Measurements from ENCODE around the gene PLLP. TPM values are rescaled to one million over a fixed set of nuclear protein-coding genes. Genes with fewer than 3 reads are reported as not detected.

The PLLP gene
- total RNA-seq, 2 donors from 2014 or later = 5.9 to 9.1 TPM

- H3K4me1 Mint-ChIP-seq = no peaks in the 10 kb centered on the region
- H3K27me3 Mint-ChIP-seq (ENCODE audit: insufficient read depth) = no peaks in the 10 kb centered on the region
- Histone ChIP-seq H3K36me3 (ENCODE audit: control insufficient read depth, insufficient read depth, low read length) (peaks cover 90% of the 10 kb centered on the region), H3K27ac (ENCODE audit: low read depth, low read length) (no peak overlapping the region), H3K4me1 (ENCODE audit: control insufficient read depth, insufficient read depth, low read length) (no peaks in the 10 kb centered on the region), H3K9ac (ENCODE audit: extremely low read depth, low read length, poor library complexity, severe bottlenecking) (no peak overlapping the region), H3K9me3 (ENCODE audit: control insufficient read depth, low read length) (no peaks in the 10 kb centered on the region), H3K4me3 (ENCODE audit: low read length) (no peak overlapping the region), H3K27me3 (ENCODE audit: control insufficient read depth, insufficient read depth, low read length, poor library complexity, severe bottlenecking) (no peaks in the 10 kb centered on the region)
- H3K27ac Mint-ChIP-seq = no peak overlapping the region
- H3K9me3 Mint-ChIP-seq = no peaks in the 10 kb centered on the region
- TF ChIP-seq, protein P1, sequence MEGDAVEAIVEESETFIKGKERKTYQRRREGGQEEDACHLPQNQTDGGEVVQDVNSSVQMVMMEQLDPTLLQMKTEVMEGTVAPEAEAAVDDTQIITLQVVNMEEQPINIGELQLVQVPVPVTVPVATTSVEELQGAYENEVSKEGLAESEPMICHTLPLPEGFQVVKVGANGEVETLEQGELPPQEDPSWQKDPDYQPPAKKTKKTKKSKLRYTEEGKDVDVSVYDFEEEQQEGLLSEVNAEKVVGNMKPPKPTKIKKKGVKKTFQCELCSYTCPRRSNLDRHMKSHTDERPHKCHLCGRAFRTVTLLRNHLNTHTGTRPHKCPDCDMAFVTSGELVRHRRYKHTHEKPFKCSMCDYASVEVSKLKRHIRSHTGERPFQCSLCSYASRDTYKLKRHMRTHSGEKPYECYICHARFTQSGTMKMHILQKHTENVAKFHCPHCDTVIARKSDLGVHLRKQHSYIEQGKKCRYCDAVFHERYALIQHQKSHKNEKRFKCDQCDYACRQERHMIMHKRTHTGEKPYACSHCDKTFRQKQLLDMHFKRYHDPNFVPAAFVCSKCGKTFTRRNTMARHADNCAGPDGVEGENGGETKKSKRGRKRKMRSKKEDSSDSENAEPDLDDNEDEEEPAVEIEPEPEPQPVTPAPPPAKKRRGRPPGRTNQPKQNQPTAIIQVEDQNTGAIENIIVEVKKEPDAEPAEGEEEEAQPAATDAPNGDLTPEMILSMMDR (conservative IDR thresholded peaks at IDR 0.05) = no peak
- 100% methylated on average over 1 of the region's 1 CpG; no CpG with 5 or more reads in 1 of the 2 experiments for WGBS, 2 experiments (ENCODE audit: insufficient coverage in 1 of 2, insufficient read length in 1 of 2)
- no peak for DNase-seq
- no peak overlapping the region for H3K4me3 Mint-ChIP-seq
- H3K36me3 Mint-ChIP-seq (ENCODE audit: low read depth) = peaks cover 74% of the 10 kb centered on the region
Measured at GRCh38 chr16:57229079-57229478, 55.4 kb downstream of the PLLP start.

DNA sequence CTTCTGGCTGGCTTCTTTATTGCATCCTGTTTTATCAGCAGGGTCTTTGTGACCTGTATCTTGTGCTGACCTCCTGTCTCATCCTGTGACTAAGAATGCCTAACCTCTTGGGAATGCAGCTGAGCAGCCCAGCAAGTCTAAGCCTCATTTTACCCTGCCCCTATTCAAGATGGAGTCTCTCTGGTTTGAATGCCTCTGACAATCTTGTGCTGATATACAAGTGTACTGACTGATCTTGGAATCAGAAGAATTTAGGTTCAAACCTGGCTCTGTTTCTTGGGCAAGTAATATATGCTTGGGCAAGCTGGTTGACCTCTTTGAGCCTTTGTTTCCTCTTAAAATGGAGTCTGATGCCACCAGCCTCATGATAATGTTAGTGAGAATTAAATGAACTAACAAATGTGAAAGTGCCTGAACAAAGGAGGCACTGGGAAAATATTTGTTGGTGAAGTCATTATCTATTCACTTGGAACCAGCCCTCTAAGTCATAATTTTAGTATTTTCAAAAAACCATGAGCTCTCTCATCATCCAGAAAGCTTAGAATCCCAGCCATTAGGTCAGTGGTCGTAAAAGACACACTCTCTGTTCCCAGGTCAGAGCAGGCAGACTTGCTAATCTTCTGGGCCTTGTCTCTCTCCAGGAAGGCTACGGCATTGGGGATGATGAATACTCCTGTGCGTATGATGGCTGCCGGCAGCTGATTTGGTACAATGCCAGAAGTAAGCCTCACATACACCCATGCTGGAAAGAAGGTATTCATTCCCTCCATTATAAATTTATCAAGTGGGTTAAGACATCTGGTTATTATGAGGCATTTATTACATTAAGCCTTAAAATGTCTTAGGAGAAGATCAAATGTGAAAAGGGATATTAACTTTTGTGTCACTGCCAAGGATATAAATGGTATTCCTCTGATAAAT, 57.5 kb downstream of the PLLP start:
- 94 to 100% methylated on average over 3 to 4 of the region's 4 CpGs for WGBS, 2 experiments (ENCODE audit: insufficient coverage in 1 of 2, insufficient read length in 1 of 2)
- H3K9me3 Mint-ChIP-seq = no peaks in the 10 kb centered on the region
- H3K4me3 Mint-ChIP-seq = no peak overlapping the region
- peaks cover 78% of the 10 kb centered on the region for H3K36me3 Mint-ChIP-seq (ENCODE audit: low read depth)
- H3K4me1 Mint-ChIP-seq = no peaks in the 10 kb centered on the region
- TF ChIP-seq, protein P1 (conservative IDR thresholded peaks at IDR 0.05) = no peak
- DNase-seq = no peak
- no peaks in the 10 kb centered on the region for H3K27me3 ChIP-seq (ENCODE audit: control insufficient read depth, insufficient read depth, low read length, poor library complexity, severe bottlenecking)
- no peaks in the 10 kb centered on the region for H3K27me3 Mint-ChIP-seq (ENCODE audit: insufficient read depth)
- H3K27ac Mint-ChIP-seq = no peak overlapping the region
- H3K36me3 ChIP-seq (ENCODE audit: control insufficient read depth, insufficient read depth, low read length) = peaks cover 88% of the 10 kb centered on the region
- H3K4me1 ChIP-seq (ENCODE audit: control insufficient read depth, insufficient read depth, low read length) = no peaks in the 10 kb centered on the region
- H3K9ac ChIP-seq (ENCODE audit: extremely low read depth, low read length, poor library complexity, severe bottlenecking) = no peak overlapping the region
- no peak overlapping the region for H3K4me3 ChIP-seq (ENCODE audit: low read length)
- no peaks in the 10 kb centered on the region for H3K9me3 ChIP-seq (ENCODE audit: control insufficient read depth, low read length)
- H3K27ac ChIP-seq (ENCODE audit: low read depth, low read length) = no peak overlapping the region

DNA sequence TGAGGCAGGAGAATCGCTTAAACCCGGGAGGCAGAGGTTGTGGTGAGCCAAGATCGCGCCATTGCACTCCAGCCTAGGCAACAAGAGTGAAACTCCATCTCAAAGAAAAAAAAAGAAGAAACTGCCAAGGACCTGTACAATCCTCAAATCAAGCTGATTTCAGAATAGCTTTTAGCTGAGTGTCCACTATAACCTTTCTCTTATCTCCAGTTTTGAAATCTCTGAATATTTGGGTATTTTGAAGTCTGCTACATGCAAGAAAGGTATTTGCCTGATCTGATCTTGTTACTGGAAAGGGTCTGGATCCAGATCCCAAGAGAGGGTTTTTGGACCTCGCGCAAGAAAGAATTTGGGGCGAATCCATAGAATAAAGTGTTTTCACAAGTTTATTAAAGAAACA, 58.5 kb downstream of the PLLP start:
- H3K27ac Mint-ChIP-seq = no peak overlapping the region
- H3K27me3 ChIP-seq (ENCODE audit: control insufficient read depth, insufficient read depth, low read length, poor library complexity, severe bottlenecking) = no peaks in the 10 kb centered on the region
- H3K9me3 Mint-ChIP-seq = no peaks in the 10 kb centered on the region
- no peaks in the 10 kb centered on the region for H3K27me3 Mint-ChIP-seq (ENCODE audit: insufficient read depth)
- H3K36me3 ChIP-seq (ENCODE audit: control insufficient read depth, insufficient read depth, low read length) = peaks cover 88% of the 10 kb centered on the region
- no peak overlapping the region for H3K4me3 ChIP-seq (ENCODE audit: low read length)
- 96% methylated on average over 3 to 7 of the region's 7 CpGs for WGBS, 2 experiments (ENCODE audit: insufficient coverage in 1 of 2, insufficient read length in 1 of 2)
- H3K36me3 Mint-ChIP-seq (ENCODE audit: low read depth) = peaks cover 75% of the 10 kb centered on the region
- no peaks in the 10 kb centered on the region for H3K9me3 ChIP-seq (ENCODE audit: control insufficient read depth, low read length)
- TF ChIP-seq, protein P1 (conservative IDR thresholded peaks at IDR 0.05) = no peak
- H3K27ac ChIP-seq (ENCODE audit: low read depth, low read length) = no peak overlapping the region
- H3K9ac ChIP-seq (ENCODE audit: extremely low read depth, low read length, poor library complexity, severe bottlenecking) = no peak overlapping the region
- no peaks in the 10 kb centered on the region for H3K4me1 ChIP-seq (ENCODE audit: control insufficient read depth, insufficient read depth, low read length)
- H3K4me3 Mint-ChIP-seq = no peak overlapping the region
- H3K4me1 Mint-ChIP-seq = no peaks in the 10 kb centered on the region
- no peak for DNase-seq
